ENCODE data around the gene HCAR1. TPM values are rescaled to one million over a fixed set of nuclear protein-coding genes. Genes with fewer than 3 reads are reported as not detected.
"Not testable (repeated sequence)": the region's sequence is repeated elsewhere in the genome, so short reads cannot be mapped to it uniquely, and the experiment has no call there.

HCAR1 gene
- total RNA-seq, 1 experiment from 2014 or later = 4.0 TPM

DNA sequence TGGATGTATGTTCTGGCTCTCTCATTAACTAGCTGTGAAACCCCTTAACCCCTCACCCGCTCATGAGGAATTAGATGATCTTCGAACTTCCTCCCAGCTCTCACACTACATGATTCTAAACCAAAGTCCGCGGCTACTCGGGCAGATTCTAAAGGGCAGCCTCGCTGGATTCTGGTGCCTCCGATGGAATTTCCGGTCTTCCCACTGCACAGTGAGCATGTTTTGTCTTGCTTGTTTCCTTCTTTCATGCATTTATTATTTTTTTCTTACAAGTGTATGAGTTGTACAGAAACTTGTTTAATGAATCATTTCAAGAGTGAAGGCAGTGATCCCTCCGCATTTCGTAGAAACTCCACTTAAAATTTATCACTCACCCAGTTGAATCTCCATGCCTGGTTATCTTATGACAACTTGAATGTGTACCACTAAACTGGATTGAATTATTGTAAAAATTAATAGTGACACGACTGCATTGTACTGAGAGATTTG is 9.5 kb downstream of the HCAR1 start:
- H3K9me3 ChIP-seq (ENCODE audit: low read length) = no peaks in the 10 kb centered on the region
- H4K20me1 ChIP-seq (ENCODE audit: low read length) = no peaks in the 10 kb centered on the region
- no TSS peak for BruUV-seq (replicated peaks)
- H3K4me2 ChIP-seq (ENCODE audit: low read length) = no peak overlapping the region
- ChIA-PET CTCF (no interaction called here), POLR2A (ENCODE audit: unreplicated experiment) (no interaction called here)
- H3K9ac ChIP-seq (ENCODE audit: low read length) = no peak overlapping the region
- no peaks in the 10 kb centered on the region for H3K27me3 ChIP-seq (ENCODE audit: low read length)
- no peak overlapping the region for H3K27ac ChIP-seq (ENCODE audit: low read length)
- no peaks in the 10 kb centered on the region for H3K79me2 ChIP-seq (ENCODE audit: low read length)
- DNase-seq (no peak), ATAC-seq (no peak)
- H2AFZ ChIP-seq (ENCODE audit: low read length) = no peak overlapping the region
- intact Hi-C loops (cut with micrococcal nuclease) = no loop called here
- no peaks in the 10 kb centered on the region for H3K9me2 ChIP-seq (replicated peaks; ENCODE audit: low read length)
- TF ChIP-seq EZH2 (IDR thresholded peaks at IDR 0.05; ENCODE audit: low read length, unreplicated experiment) = no peak
- TF ChIP-seq, protein P1, sequence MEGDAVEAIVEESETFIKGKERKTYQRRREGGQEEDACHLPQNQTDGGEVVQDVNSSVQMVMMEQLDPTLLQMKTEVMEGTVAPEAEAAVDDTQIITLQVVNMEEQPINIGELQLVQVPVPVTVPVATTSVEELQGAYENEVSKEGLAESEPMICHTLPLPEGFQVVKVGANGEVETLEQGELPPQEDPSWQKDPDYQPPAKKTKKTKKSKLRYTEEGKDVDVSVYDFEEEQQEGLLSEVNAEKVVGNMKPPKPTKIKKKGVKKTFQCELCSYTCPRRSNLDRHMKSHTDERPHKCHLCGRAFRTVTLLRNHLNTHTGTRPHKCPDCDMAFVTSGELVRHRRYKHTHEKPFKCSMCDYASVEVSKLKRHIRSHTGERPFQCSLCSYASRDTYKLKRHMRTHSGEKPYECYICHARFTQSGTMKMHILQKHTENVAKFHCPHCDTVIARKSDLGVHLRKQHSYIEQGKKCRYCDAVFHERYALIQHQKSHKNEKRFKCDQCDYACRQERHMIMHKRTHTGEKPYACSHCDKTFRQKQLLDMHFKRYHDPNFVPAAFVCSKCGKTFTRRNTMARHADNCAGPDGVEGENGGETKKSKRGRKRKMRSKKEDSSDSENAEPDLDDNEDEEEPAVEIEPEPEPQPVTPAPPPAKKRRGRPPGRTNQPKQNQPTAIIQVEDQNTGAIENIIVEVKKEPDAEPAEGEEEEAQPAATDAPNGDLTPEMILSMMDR (conservative IDR thresholded peaks at IDR 0.05; ENCODE audit: low read depth, low read length) = no peak
- TF ChIP-seq EZH2phosphoT487 (IDR thresholded peaks at IDR 0.05; ENCODE audit: borderline replicate concordance, low read length) = no peak
- H3K36me3 ChIP-seq (ENCODE audit: low read depth, low read length) = no peaks in the 10 kb centered on the region
- H3K4me3 ChIP-seq (ENCODE audit: low read length) = no peak overlapping the region
- H3K4me1 ChIP-seq (ENCODE audit: insufficient read depth, low read length) = peaks cover 12% of the 10 kb centered on the region
- H3F3A ChIP-seq (ENCODE audit: low read length, unreplicated experiment) = no peaks in the 10 kb centered on the region

DNA sequence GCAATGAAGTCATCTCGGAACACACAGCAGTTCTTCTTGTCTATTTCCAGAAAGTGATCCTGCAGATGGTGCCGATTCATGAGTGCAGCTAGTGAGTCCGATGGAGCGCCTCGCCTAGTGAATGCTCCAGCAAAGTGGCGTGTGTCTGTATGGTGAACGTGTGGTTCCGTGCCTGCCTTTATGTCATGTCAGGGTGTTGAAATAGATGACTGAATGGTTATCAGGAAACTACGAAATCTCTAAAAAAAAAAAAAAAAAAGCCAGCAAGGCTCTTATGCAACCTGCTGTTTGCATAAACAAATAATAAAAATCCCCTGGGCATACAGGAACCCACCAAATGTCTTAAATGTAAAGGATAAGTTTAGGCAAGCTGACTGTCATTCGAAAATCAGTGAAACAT is 14.0 kb downstream of the HCAR1 start, which contains the start of gene HCAR3:
Gene HCAR3, minus strand, starts transcription at position 154 of the 400 bp plus-strand sequence. Its CDS starts 74 bp downstream, at position 80.
- H2AFZ ChIP-seq (ENCODE audit: low read length); POLR2A ChIA-PET (ENCODE audit: unreplicated experiment): not testable (repeated sequence)

DNA sequence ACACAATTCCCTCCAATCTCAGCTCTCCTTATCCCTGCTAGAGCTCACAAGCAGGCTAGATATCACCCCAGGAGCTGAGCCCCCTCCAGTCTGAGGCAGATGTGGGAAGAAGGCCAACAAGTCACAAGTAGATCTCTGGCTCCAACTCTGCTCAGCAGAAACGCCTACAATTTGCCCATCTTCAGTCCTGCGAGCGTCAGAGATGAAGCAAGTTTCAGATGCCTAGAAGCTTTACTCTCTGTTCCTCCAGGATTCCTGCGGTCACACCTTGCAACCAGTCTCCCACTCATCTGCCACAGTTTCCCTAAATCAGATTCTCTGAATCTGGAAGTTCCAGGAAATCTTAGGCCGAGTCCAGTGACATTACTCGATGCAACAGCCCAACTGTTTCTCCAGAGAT is 15.4 kb downstream of the HCAR1 start:
- H3K4me1 ChIP-seq (ENCODE audit: insufficient read depth, low read length); H3K9me2 ChIP-seq (replicated peaks; ENCODE audit: low read length); H2AFZ ChIP-seq (ENCODE audit: low read length); H3K9me3 ChIP-seq (ENCODE audit: low read length); POLR2A ChIA-PET (ENCODE audit: unreplicated experiment); BruUV-seq (replicated peaks); H3K4me3 ChIP-seq (ENCODE audit: low read length); intact Hi-C loops (cut with micrococcal nuclease); H4K20me1 ChIP-seq (ENCODE audit: low read length); H3K27ac ChIP-seq (ENCODE audit: low read length); H3K79me2 ChIP-seq (ENCODE audit: low read length); ATAC-seq; H3K36me3 ChIP-seq (ENCODE audit: low read depth, low read length); CTCF ChIA-PET; H3K27me3 ChIP-seq (ENCODE audit: low read length); H3F3A ChIP-seq (ENCODE audit: low read length, unreplicated experiment); H3K9ac ChIP-seq (ENCODE audit: low read length); H3K4me2 ChIP-seq (ENCODE audit: low read length); DNase-seq: not testable (repeated sequence)

More for the DNA sequence above, 14.0 kb downstream of the HCAR1 start, which contains the start of gene HCAR3:
- intact Hi-C loops (cut with micrococcal nuclease); H4K20me1 ChIP-seq (ENCODE audit: low read length); H3K4me1 ChIP-seq (ENCODE audit: insufficient read depth, low read length); H3K9me3 ChIP-seq (ENCODE audit: low read length); H3K79me2 ChIP-seq (ENCODE audit: low read length); H3F3A ChIP-seq (ENCODE audit: low read length, unreplicated experiment); ATAC-seq; H3K27ac ChIP-seq (ENCODE audit: low read length); DNase-seq; H3K9ac ChIP-seq (ENCODE audit: low read length); H3K4me2 ChIP-seq (ENCODE audit: low read length); BruUV-seq (replicated peaks); H3K4me3 ChIP-seq (ENCODE audit: low read length); H3K27me3 ChIP-seq (ENCODE audit: low read length); H3K9me2 ChIP-seq (replicated peaks; ENCODE audit: low read length); CTCF ChIA-PET; H3K36me3 ChIP-seq (ENCODE audit: low read depth, low read length): not testable (repeated sequence)

DNA sequence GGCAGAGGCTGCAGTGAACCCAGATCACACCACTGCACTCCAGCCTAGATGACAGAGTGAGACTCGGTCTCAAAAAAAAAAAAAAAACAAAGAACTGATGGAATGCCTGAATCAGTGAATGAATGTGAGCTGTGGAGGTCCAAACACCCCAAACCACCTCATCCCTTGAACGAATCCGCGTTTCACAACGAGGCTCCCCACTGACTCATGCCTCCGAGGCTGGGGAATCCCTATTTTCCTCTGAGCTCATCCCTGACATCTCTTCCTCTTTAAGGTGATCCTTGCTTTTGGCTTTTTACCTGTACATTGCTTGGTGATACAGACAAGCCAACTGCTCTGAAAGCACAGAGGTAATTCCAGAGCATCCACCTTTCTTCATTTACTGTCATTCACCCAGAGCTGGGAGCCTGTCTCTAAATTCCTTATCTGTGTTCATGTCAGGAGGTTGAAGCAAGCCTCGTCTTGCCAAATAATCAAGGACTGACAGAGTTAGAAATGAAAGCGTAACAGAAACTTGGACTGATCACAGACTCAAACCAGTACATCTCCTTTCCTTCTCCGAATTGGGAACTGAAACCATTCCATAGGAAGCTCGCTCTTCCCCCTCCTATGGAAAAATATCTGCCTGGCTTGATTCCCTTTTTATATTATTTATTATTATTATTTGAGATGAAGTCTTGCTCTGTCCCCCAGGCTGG is 17.0 kb downstream of the HCAR1 start:
- H3K27ac ChIP-seq (ENCODE audit: low read length); H3K9me2 ChIP-seq (replicated peaks; ENCODE audit: low read length); H2AFZ ChIP-seq (ENCODE audit: low read length); BruUV-seq (replicated peaks); H3K4me3 ChIP-seq (ENCODE audit: low read length); CTCF ChIA-PET; H3K27me3 ChIP-seq (ENCODE audit: low read length); H3K4me2 ChIP-seq (ENCODE audit: low read length); H3K9me3 ChIP-seq (ENCODE audit: low read length); H3K9ac ChIP-seq (ENCODE audit: low read length); H4K20me1 ChIP-seq (ENCODE audit: low read length); H3K4me1 ChIP-seq (ENCODE audit: insufficient read depth, low read length); H3F3A ChIP-seq (ENCODE audit: low read length, unreplicated experiment); POLR2A ChIA-PET (ENCODE audit: unreplicated experiment); H3K79me2 ChIP-seq (ENCODE audit: low read length); H3K36me3 ChIP-seq (ENCODE audit: low read depth, low read length); DNase-seq; intact Hi-C loops (cut with micrococcal nuclease): not testable (repeated sequence)
- peak; percentile 35; the same call in 1 of the 2 replicates for ATAC-seq

DNA sequence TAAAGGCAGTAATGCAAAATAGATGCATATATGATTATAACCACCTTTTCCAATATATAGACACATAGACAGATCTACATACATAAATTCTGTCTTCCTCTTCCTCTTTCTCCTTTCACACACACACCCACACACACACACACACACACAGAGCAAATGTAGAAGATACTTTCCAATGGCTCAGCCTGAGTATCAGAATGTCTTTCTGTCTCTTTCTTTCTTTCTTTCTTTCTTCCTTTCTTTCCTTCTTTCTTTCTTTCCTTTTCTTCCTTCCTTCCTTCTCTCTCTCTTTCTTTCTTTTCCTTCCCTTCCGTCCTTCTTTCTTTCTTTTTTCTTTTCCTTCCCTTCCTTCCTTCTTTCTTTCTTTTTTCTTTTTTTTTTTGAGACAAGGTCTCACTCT is 19.4 kb downstream of the HCAR1 start:
- POLR2A ChIA-PET (ENCODE audit: unreplicated experiment); H2AFZ ChIP-seq (ENCODE audit: low read length); H3K9me3 ChIP-seq (ENCODE audit: low read length); H3F3A ChIP-seq (ENCODE audit: low read length, unreplicated experiment); H3K4me2 ChIP-seq (ENCODE audit: low read length); DNase-seq; ATAC-seq; H3K36me3 ChIP-seq (ENCODE audit: low read depth, low read length); H3K9me2 ChIP-seq (replicated peaks; ENCODE audit: low read length); H3K4me3 ChIP-seq (ENCODE audit: low read length); CTCF ChIA-PET; H4K20me1 ChIP-seq (ENCODE audit: low read length); BruUV-seq (replicated peaks); H3K79me2 ChIP-seq (ENCODE audit: low read length); intact Hi-C loops (cut with micrococcal nuclease); H3K27ac ChIP-seq (ENCODE audit: low read length); H3K27me3 ChIP-seq (ENCODE audit: low read length); H3K9ac ChIP-seq (ENCODE audit: low read length): not testable (repeated sequence)
- H3K4me1 ChIP-seq (ENCODE audit: insufficient read depth, low read length) = peaks cover 11% of the 10 kb centered on the region; the same call in 1 of the 2 replicates

DNA sequence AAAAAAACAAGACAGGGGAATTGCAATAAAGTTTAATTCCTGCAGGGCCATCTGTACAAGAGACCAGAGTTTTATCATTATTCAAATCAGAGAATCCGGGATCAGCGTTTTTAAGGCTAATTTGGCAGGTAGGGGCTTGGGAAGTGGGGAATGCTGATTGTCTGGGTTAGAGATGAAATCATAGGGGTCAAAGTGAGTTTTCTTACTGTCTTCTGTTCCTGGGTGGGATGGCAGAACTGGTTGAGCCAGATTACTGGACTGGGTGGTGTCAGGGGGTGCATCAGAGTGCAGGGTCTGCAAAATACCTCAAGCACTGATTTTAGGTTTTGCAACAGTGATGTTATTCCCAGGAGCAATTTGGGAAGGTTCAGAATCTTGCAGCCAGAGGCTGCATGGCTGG is 20.3 kb downstream of the HCAR1 start:
- ATAC-seq; BruUV-seq (replicated peaks): not testable (repeated sequence)

More for the DNA sequence above, 20.3 kb downstream of the HCAR1 start:
- H3K4me3 ChIP-seq (ENCODE audit: low read length); H4K20me1 ChIP-seq (ENCODE audit: low read length); H3K27me3 ChIP-seq (ENCODE audit: low read length); H3K27ac ChIP-seq (ENCODE audit: low read length); POLR2A ChIA-PET (ENCODE audit: unreplicated experiment); intact Hi-C loops (cut with micrococcal nuclease); H3K9me3 ChIP-seq (ENCODE audit: low read length); H2AFZ ChIP-seq (ENCODE audit: low read length); H3K79me2 ChIP-seq (ENCODE audit: low read length); CTCF ChIA-PET; H3F3A ChIP-seq (ENCODE audit: low read length, unreplicated experiment); H3K9ac ChIP-seq (ENCODE audit: low read length); H3K9me2 ChIP-seq (replicated peaks; ENCODE audit: low read length); H3K36me3 ChIP-seq (ENCODE audit: low read depth, low read length): not testable (repeated sequence)
- Histone ChIP-seq H3K4me1 (ENCODE audit: insufficient read depth, low read length) (peaks cover 11% of the 10 kb centered on the region; the same call in 1 of the 2 replicates), H3K4me2 (ENCODE audit: low read length) (peak overlapping the region; percentile 34; the same call in 1 of the 2 replicates)
- DNase-seq = peak; percentile 46
